Limb (tissue), 2 donors: ENCODE data around the gene CEP97.
"Not testable (repeated sequence)": the region's sequence is repeated elsewhere in the genome, so short reads cannot be mapped to it uniquely, and the experiment has no call there.

ENCODE experiments used
- DNase-seq, 2 donors: peaks; one replicate each; pipeline ENCODE4 v3.0.0-alpha.2; 2016; ENCODE audit errors: extremely low spot score in 2 of 2

CEP97 gene

GRCh38 chr3:101702726-101703125 lies 21.7 kb upstream of the CEP97 start:
- no peak for DNase-seq

DNA sequence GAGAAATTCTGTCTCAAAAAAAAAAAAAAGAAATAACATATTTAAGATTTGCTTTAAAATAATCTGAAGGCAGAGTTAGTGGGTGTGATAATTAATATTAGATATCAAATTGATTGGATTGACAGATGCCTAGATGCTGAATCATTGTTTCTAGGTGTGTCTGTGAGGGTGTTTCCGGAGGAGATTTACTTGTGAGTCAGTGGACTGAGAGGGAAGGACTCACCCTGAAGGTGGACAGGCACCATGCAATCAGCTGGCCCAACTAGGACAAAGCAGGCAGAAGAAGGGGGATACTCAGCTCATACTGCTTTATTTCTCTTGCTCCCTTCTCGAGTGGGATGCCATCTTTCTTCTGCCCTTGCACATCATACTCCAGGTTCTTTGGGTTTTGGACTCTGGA lies 21.2 kb upstream of the CEP97 start:
- DNase-seq, result no peak

- not testable (repeated sequence) for DNase-seq
Measured at GRCh38 chr3:101704639-101705038, 19.8 kb upstream of the CEP97 start.

DNA sequence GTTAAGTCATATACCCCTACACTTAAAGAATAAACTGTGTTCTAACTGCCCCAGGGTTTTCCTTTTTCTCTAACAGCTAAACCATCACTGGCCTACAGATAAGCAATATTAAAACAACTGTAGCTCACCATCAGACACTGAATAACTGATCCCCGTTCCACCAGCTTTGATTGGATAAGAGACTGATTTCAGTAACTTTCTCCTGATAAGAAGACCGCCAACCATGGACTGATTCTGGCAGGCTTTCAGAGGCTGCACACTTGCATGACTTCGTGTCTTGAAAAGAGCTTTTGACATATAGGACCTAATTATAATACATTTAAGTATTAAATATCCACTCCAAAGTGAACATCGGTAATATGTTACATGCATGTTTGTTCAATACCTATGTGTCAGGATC lies 15.3 kb upstream of the CEP97 start:
- DNase-seq, result no peak

- no peak for DNase-seq
Measured at GRCh38 chr3:101718455-101718854, 6.0 kb upstream of the CEP97 start.

DNA sequence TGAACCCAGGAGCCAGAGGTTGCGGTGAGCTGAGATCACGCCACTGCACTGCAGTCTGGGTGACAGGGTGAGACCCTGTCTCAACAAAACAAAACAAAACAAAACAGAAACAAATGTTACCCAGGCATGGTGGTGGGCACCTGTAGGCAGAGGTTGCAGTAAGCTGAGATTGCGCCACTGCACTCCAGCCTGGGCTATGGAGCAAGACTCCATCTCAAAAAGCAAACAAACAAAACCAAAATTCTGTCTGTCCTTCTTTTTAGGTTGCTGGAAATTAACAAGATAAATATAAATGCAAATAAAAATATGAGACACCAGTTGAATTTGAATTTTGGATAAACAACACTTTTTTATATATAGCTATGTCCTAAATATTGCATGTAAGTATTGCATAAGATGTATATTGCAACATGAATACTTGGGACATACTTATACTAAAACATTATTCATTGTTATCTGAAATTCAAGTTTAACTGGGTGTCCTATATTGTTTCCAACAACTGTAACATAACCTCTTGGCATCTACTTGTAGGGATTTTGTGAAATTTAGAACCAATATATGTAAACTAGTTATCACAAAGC lies 4.7 kb upstream of the CEP97 start:
- no peak for DNase-seq

GRCh38 chr3:101720851-101721840 lies 3.3 kb upstream of the CEP97 start:
- DNase-seq, result no peak

DNA sequence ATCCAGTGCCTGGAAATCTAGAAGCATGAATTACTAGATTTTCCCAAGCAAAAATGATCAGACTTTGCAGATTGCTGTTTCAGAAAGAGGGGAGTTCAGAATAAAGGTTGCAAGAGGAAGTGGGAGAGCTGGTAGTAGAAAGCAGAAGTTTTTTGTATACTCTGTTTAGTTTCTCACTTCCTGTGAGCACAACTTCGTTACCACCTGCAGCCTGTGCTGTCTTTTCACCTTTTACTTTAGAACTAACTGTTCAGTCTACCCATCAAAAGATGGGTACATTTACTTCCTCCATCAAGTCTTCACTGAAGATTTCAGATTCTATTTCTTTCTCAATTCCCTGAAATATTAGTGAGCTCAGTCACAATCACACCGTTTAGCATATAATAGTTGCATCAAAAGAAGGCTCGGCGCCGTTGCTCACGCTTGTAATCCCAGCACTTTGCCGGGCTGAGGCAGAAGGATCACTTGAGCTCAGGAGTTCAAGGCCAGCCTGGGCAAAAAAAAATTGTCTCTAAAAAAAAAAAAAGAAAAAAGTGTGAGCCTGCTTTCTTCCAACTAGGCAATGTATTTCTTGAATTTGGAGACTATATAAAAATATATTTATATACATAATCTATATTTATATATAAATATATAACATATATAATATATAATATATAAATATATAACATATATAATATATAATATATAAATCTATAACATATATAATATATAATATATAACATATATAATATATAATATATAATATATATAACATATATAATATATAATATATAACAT lies 1.8 kb upstream of the CEP97 start:
- DNase-seq, result no peak

GRCh38 chr3:101725194-101725889 lies 928 bp downstream of the CEP97 start:
- DNase-seq, result peak; percentile 27 to 42

GRCh38 chr3:101725890-101726275 lies 1.5 kb downstream of the CEP97 start:
- no peak for DNase-seq

DNA sequence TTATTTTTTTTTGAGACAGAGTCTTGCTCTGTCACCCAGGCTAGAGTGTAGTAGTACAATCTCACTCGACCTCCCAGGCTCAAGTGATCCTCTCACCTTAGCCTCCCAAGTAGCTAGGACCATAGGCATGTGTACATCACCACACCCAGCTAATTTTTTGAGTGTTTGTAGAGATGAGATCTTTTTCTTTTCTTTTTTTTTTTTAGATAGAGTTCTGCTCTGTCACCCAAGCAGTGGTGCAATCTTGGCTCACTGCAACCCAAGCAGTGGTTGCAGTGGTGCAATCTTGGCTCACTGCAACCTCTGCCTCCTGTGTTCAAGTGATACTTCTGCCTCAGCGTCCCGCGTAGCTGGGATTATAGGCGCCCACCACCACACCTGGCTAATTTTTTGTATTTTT lies 5.2 kb downstream of the CEP97 start:
- no peak for DNase-seq

DNA sequence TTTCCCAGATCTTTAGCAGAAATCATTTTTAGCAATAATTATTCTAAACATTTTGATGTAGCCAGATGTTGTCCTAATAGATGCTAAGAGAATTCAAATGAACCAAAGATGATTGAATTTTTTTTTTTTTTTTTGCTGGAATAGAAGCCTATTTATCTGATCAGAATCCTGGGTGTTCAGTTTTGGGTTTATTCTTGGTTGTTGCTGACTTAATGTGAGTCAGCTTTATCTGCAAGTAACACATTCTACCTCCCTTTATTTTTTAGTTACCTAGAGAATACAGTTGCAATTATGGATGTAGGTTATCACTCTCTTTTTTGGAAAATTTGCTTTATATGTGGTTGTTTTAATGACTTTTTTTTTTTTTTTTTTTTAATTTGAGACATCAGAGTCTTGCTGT lies 6.4 kb downstream of the CEP97 start:
- no peak for DNase-seq

DNA sequence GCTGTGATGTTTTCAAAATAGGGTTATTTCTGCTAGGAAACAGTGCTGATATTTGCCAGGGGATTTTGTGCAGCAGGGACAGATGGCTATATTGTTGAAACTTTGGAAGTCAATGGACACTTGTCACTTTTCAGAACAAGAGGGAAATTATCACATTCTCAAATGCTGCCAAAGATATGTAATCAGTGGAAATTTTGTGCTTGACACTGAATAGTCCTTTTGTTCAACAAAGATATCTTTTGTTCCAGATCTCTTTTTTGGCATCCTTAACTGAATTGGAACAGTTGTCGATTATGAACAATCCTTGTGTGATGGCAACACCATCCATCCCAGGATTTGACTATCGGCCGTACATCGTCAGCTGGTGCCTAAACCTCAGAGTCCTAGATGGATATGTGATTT lies 7.8 kb downstream of the CEP97 start:
- no peak for DNase-seq

GRCh38 chr3:101735833-101736232 lies 11.4 kb downstream of the CEP97 start:
- DNase-seq, result no peak

DNA sequence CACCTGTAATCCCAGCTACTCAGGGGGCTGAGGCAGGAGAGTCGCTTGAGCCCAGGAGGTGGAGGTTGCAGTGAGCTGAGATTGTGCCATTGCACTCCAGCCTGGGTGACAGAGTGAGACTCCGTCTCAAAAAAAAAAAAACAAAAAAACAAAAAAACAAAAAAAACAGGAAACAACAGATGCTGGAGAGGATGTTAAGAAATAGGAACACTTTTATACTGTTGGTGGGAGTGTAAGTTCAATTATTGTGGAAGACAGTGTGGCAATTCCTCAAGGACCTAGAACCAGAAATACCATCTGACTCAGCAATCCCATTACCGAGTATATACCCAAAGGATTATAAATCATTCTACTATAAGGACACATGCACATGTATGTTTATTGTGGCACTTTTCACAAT lies 17.5 kb downstream of the CEP97 start:
- not testable (repeated sequence) for DNase-seq

- DNase-seq, result no peak
Measured at GRCh38 chr3:101744811-101745210, 20.4 kb downstream of the CEP97 start.

DNA sequence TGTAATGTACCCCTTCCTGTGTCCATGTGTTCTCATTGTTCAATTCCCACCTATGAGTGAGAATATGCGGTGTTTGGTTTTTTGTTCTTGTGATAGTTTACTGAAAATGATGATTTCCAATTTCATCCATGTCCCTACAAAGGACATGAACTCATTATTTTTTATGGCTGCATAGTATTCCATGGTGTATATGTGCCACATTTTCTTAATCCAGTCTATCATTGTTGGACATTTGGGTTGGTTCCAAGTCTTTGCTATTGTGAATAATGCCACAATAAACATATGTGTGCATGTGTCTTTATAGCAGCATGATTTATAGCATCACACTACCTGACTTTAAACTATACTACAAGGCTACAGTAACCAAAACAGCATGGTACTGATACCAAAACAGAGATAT lies 21.5 kb downstream of the CEP97 start:
- DNase-seq, result not testable (repeated sequence)

DNA sequence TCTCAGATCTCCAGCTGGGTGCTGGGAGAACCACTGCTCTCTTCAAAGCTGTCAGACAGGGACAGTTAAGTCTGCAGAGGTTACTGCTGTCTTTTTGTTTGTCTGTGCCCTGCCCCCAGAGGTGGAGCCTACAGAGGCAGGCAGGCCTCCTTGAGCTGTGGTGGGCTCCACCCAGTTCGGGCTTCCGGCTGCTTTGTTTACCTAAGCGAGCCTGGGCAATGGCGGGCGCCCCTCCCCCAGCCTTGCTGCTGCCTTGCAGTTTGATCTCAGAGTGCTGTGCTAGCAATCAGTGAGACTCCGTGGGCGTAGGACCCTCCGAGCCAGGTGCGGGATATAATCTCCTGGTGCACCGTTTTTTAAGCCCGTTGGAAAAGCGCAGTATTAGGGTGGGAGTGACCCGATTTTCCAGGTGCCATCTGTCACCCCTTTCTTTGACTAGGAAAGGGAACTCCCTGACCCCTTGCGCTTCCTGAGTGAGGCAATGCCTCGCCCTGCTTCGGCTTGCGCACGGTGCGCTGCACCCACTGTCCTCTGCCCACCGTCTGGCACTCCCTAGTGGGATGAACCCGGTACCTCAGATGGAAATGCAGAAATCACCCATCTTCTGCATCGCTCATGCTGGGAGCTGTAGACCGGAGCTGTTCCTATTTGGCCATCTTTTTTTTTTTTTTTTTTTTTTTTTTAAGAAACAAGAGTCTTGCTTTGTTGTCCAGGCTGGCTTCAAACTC lies 29.1 kb downstream of the CEP97 start:
- DNase-seq, result not testable (repeated sequence)

- DNase-seq, result no peak
Measured at GRCh38 chr3:101758224-101758623, 33.8 kb downstream of the CEP97 start.

- no peak for DNase-seq
Measured at GRCh38 chr3:101762041-101762646, 37.7 kb downstream of the CEP97 start.
